ENCODE measurements around the gene TWNK.

TWNK gene

DNA sequence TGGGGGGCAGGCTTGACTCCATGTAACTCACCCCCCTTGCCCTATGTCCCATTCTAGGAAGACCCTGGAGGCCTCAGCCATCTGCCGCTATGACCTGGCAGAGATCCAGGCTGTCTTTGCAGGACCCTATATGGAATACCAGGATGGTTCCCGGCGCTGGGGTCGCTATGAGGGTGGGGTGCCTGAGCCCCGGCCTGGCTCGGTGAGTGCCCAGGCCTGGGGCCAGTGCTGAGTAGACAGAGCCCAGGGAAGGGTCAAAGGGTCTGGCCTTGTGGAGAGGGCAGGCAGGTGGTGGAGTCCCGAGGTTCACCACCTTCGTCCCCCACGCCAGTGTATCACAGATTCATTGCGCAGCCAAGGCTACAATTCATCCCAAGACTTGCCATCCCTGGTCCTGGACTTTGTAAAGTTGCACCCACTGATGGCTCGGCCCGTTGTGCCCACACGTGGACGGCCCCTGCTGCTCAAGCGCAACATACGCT lies 7.5 kb upstream of the TWNK start:
- no peak overlapping the region for H3K27ac ChIP-seq (ENCODE audit: low read length)
- H3K4me2 ChIP-seq (ENCODE audit: insufficient read depth, low read length) = no peak overlapping the region
- peaks cover 23% of the 10 kb centered on the region for H3K36me3 ChIP-seq (ENCODE audit: insufficient read depth, low read length)
- H3K4me3 ChIP-seq (ENCODE audit: low read depth in 1 of 2, low read length in 2 of 2) = no peak overlapping the region
- H3K4me1 ChIP-seq (ENCODE audit: insufficient read depth, low read length) = no peaks in the 10 kb centered on the region
- H3K9ac ChIP-seq (ENCODE audit: low read depth, low read length) = no peak overlapping the region
- H4K20me1 ChIP-seq (ENCODE audit: insufficient read depth, low read length) = no peaks in the 10 kb centered on the region
- no peak overlapping the region for H2AFZ ChIP-seq (ENCODE audit: low read depth, low read length)
- no peaks in the 10 kb centered on the region for H3K9me3 ChIP-seq (ENCODE audit: insufficient read depth, low read length, severe bottlenecking)
- ATAC-seq (ENCODE audit: insufficient read depth, low read depth) (no peak), DNase-seq (no peak)
- H3K79me2 ChIP-seq (ENCODE audit: insufficient read depth, low read length) = no peaks in the 10 kb centered on the region
- TF ChIP-seq, protein P1, sequence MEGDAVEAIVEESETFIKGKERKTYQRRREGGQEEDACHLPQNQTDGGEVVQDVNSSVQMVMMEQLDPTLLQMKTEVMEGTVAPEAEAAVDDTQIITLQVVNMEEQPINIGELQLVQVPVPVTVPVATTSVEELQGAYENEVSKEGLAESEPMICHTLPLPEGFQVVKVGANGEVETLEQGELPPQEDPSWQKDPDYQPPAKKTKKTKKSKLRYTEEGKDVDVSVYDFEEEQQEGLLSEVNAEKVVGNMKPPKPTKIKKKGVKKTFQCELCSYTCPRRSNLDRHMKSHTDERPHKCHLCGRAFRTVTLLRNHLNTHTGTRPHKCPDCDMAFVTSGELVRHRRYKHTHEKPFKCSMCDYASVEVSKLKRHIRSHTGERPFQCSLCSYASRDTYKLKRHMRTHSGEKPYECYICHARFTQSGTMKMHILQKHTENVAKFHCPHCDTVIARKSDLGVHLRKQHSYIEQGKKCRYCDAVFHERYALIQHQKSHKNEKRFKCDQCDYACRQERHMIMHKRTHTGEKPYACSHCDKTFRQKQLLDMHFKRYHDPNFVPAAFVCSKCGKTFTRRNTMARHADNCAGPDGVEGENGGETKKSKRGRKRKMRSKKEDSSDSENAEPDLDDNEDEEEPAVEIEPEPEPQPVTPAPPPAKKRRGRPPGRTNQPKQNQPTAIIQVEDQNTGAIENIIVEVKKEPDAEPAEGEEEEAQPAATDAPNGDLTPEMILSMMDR (IDR thresholded peaks at IDR 0.05; ENCODE audit: borderline replicate concordance, extremely low read depth, low read length, poor library complexity, severe bottlenecking) = no peak
- no peak for TF ChIP-seq EZH2 (IDR thresholded peaks at IDR 0.05; ENCODE audit: borderline replicate concordance, low read depth, low read length, severe bottlenecking)
- H3K27me3 ChIP-seq (ENCODE audit: insufficient read depth, low read length, poor library complexity) = no peaks in the 10 kb centered on the region

DNA sequence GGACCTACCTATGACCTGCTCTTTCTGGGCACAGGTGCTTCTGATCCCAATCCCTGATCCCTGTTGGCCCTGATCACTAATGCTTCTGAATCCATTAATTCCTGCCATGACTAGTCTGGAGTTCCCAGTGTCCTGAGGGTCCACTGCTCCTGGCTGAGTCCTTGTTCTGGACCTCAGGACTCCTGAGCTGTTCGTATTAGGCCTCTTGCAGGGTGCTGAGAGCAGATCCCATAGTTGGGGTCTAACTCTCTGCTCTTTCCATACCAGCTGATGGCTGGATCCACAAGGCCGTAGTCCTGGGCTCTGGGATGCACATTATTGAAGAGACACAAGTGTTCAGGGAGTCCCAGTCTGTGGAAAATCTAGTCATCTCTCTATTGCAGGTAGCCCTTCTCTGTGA lies 7.0 kb upstream of the TWNK start:
- TF ChIP-seq, protein P1 (IDR thresholded peaks at IDR 0.05; ENCODE audit: borderline replicate concordance, extremely low read depth, low read length, poor library complexity, severe bottlenecking) = no peak
- no peak for TF ChIP-seq EZH2 (IDR thresholded peaks at IDR 0.05; ENCODE audit: borderline replicate concordance, low read depth, low read length, severe bottlenecking)
- Histone ChIP-seq H3K9ac (ENCODE audit: low read depth, low read length) (no peak overlapping the region), H3K4me1 (ENCODE audit: insufficient read depth, low read length) (no peaks in the 10 kb centered on the region), H3K27ac (ENCODE audit: low read length) (no peak overlapping the region), H3K79me2 (ENCODE audit: insufficient read depth, low read length) (peaks cover under 1% of the 10 kb centered on the region; the same call in 1 of the 2 replicates), H3K27me3 (ENCODE audit: insufficient read depth, low read length, poor library complexity) (no peaks in the 10 kb centered on the region), H3K4me3 (ENCODE audit: low read depth in 1 of 2, low read length in 2 of 2) (no peak overlapping the region), H3K4me2 (ENCODE audit: insufficient read depth, low read length) (no peak overlapping the region), H2AFZ (ENCODE audit: low read depth, low read length) (no peak overlapping the region), H3K36me3 (ENCODE audit: insufficient read depth, low read length) (peaks cover 24% of the 10 kb centered on the region), H4K20me1 (ENCODE audit: insufficient read depth, low read length) (no peaks in the 10 kb centered on the region), H3K9me3 (ENCODE audit: insufficient read depth, low read length, severe bottlenecking) (no peaks in the 10 kb centered on the region)
- no peak for ATAC-seq (ENCODE audit: insufficient read depth, low read depth)
- no peak for DNase-seq

DNA sequence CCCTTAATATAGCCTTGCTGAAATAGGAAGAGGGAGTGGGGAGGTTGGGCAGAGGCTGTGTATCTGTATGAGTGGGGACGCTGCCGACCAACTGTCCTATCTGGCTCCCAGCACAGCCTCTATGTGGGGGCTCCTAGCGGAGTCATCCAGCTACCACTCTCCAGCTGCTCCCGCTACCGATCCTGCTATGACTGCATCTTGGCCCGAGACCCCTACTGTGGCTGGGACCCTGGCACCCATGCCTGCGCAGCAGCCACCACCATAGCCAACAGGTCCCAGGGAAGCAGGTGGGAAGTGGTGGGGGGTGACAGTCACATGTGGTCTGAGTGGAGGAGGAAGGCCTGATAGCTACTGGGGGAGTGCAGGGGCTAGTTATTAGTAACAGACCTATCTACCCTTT lies 6.6 kb upstream of the TWNK start:
- peaks cover 24% of the 10 kb centered on the region for H3K36me3 ChIP-seq (ENCODE audit: insufficient read depth, low read length)
- no peaks in the 10 kb centered on the region for H3K27me3 ChIP-seq (ENCODE audit: insufficient read depth, low read length, poor library complexity)
- no peak overlapping the region for H3K4me2 ChIP-seq (ENCODE audit: insufficient read depth, low read length)
- H3K4me3 ChIP-seq (ENCODE audit: low read depth in 1 of 2, low read length in 2 of 2) = no peak overlapping the region
- H3K79me2 ChIP-seq (ENCODE audit: insufficient read depth, low read length) = peaks cover 4% of the 10 kb centered on the region; the same call in 1 of the 2 replicates
- no peak for DNase-seq
- TF ChIP-seq, protein P1 (IDR thresholded peaks at IDR 0.05; ENCODE audit: borderline replicate concordance, extremely low read depth, low read length, poor library complexity, severe bottlenecking) = no peak
- TF ChIP-seq EZH2 (IDR thresholded peaks at IDR 0.05; ENCODE audit: borderline replicate concordance, low read depth, low read length, severe bottlenecking) = no peak
- ATAC-seq (ENCODE audit: insufficient read depth, low read depth) = no peak
- H2AFZ ChIP-seq (ENCODE audit: low read depth, low read length) = no peak overlapping the region
- peaks cover 2% of the 10 kb centered on the region; the same call in 1 of the 2 replicates for H3K4me1 ChIP-seq (ENCODE audit: insufficient read depth, low read length)
- no peaks in the 10 kb centered on the region for H3K9me3 ChIP-seq (ENCODE audit: insufficient read depth, low read length, severe bottlenecking)
- H3K9ac ChIP-seq (ENCODE audit: low read depth, low read length) = no peak overlapping the region
- no peak overlapping the region for H3K27ac ChIP-seq (ENCODE audit: low read length)
- H4K20me1 ChIP-seq (ENCODE audit: insufficient read depth, low read length) = no peaks in the 10 kb centered on the region

All from DND-41 (cell line).